HG03064 (cell line): ENCODE measurements around the gene ICOSLG.
A peak's percentile ranks its signal among the peaks of the same experiment; 100 is the strongest.
"Not testable (repeated sequence)": the region's sequence is repeated elsewhere in the genome, so short reads cannot be mapped to it uniquely, and the experiment has no call there.

Experiments
- ATAC-seq: cut with Tn5 transposase; IDR thresholded peaks from one replicate; pipeline ENCODE4 v1.9.1; 2021; ENCODE audit warnings: low read depth; ENCODE audit not compliant: unreplicated experiment

Gene ICOSLG

DNA sequence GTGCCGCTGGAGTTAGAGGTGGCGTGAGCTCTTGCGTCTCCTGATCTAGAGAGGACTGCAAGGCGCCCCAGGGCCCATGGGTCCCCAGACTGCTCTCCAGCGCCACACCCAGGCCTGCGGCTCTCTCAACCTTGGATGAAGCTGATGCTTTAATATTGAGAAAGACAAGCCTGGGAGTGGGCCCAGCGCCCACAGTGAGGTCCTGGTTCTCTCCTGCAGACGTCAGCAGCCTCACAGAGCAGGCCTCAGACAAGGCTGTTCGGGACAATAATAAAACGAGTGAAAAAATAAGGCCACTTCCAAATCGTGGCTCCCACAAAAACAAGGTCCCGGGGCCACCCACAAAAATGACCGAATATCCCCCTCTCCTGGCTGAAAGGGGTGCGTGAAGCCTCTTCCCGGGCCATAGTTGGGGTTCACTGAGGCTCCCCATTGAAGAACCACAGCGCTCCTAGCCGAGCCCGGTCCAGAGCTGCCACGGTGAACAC is 27.0 kb upstream of the ICOSLG start:
- no peak for ATAC-seq

DNA sequence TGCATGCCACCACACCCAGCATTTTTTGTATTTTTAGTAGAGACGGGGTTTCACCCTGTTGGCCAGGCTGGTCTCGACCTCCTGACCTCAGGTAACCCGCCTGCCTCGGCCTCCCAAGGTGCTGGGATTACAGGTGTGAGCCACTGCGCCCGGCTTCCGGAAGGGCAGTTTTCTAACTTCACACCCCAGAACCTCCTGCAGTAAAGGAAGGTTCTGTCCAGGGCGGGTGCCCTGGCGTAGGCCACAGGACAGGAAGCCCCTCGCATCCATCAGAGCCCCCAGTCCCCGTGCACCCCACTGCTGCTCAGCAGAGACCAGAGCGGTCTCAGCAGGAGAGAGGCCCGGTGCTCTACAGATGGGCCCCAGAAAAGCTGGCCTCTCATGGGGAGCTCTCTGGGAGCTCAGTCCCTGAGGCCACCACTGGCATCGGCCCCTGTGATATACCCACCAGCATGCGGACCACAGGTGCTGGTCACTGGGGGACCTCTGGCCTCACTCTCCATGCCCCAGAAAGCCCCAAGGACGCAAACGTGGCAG is 25.1 kb upstream of the ICOSLG start:
- no peak for ATAC-seq

DNA sequence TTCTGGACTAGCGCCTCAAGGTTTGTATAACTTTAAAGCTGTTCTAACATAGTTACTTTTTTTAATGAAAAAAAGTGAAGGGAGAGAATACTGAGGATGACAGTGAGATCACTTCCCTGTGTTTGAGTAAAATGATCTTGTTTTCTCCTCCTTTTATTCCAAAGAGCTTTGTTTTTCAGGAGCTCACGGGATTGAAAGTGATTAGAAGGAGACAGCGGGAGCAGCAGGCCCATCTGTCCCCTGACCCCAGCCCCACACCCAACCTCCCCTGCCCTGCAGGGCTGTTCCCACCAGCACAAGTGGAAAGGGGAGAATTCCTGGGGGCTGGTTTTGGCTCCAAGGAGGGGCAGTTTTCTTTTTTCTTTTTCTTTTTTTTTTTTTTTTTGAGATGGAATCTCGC is 23.0 kb upstream of the ICOSLG start:
- no peak for ATAC-seq

DNA sequence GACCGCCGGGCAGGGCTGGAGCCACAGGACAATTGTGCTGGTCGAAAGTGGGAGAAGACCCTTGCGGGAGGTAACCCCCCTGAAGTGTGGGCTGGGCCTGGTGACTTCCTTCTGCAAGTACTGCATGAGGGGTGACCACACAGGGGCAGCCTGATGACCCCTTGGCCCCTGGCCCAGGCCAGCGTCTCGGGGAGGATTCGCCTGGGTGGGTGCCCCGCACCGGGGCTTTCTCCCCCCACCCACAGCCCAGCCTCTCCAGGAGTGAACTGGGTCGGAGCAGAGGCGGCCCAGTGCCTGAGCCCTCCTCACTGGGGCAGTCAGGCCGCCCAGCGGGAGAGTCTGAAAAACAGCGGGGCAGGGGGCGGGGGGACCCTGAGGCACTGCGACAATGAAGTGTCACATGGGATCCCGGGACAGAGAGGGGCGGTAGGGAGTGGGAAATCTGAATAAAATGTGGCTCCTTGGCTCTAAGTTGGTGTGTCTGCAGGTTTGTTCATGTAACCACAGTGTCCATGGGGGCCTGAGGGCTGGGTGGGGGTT is 22.5 kb upstream of the ICOSLG start:
- ATAC-seq, result no peak

DNA sequence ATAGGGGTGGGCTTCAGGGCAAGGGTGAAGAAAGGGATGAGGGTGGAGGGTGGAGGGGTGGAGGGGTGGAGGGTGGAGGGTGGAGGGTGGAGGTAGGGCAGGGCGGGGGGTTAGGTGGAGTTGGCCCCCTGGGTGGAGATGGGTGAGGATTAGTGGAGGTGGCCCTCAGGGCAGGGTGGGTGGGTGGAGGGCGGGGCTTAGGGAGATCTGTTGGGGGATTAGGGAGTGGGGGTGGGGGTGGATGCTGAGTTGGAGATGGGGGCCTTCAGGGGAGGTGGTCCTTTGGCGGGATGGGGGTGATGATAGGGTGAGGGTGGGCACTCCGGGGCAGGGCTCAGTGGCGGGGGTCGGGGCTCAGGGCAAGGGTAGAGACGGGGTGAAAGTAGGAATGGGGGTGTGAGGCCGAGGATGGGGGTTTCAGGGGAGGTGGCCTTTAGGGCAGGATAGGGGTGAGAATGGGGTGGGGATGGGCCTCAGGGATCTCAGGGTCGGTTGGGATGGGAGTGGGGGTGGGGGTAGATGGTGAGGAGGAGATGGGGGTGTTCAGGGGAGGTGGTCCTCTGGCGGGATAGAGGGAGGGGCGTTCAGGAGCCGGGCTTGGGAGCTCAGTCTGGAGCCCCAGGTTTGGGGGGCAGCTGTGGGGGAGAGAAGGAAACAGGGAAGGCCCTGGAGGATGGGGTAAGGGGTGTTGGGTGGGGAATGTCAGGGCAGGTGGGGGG is 21.8 kb upstream of the ICOSLG start:
- ATAC-seq, result no peak

DNA sequence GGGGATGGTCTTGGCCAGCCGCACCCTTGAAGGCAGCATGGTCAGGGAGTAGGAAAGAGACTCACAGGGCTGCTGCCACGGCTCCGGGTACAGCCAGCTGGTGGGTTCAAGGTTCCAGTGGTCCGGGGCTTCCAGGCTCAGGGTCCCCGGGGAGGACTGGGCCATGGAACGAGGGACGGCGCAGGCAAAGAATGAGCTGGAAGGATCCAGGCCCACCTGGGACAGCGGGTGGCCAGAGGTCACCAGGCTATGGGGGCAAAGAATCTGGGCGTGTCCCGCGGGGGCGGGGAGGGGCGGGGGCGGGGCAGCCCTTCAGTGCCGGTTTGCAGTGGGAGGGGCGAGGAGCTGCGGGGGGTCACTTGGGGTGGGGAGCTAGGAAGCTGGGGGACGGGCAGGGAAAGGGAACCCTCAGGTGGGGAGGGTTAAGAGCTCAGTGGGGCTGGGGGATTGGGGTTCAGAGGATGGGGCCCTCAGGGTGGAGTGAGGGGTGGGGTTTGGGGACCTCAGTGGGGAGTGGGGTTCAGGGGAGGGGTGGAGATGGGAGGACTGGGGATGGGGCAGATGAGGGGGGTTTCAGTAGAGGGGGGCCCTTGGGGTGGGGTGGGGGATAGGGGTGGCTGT is 21.0 kb upstream of the ICOSLG start, which contains the start of gene DNMT3L:
DNMT3L (minus strand) TSS at position 223 of the 621 bp plus-strand sequence. CDS start 638 bp downstream, outside the sequence.
- no peak for ATAC-seq

DNA sequence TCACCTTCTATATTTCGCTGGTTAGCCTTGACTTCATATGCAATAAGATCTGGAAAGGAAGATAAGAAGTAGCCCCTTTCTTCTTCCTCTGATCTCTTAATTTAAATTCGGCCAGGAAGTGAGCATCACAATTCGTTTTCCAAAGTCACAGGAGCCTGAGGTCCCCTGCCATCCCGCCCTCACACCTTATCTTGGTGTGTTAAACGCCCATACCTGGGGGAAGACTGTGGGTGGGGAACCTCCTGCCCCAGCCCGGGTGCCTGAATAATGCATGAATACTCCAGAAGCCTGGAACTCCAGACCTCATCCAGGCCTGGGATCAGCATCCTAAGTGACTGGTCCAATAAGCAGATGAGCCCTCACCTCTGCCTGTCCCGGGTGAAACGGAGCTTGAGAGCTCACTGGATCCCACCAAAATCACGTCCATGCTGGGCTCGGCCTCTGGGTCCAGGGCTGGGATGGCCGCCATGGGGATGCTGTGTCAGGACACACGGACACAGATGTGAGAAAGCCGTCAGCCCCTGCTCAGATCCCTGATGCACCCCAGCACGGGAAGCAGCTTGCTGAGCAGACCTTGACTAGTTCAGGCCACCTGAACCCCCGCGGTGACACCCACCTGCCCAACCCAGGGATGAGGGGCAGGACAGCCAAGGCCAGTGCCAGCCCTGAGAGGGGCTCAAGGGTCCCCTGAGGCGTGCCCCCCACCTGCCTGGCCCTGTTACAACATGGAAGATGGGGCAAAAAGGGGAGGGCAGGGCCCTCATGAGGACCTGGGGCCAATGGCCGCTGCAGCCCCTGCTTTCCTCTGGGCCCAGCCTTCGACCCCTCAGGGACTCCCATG is 20.3 kb upstream of the ICOSLG start:
- ATAC-seq, result no peak

DNA sequence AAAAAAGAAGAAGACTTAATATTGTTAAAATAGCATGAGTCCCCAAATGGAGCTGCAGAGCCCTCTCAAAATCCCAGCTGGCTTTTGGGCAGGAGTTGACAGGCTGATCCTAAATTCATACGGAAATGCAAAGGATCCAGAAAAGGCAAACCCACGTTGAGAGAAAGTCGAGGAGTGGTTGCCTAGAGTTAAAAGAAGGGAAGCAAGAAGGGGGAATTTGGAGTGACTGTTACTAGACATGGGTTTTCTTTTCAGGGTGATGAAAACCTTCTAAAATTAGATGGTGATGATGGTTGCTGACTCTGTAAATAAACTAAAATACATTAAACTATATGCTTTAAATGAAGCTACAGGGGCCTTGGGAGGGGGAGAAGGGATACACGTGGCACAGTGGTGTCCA is 19.3 kb upstream of the ICOSLG start:
- ATAC-seq, result no peak

DNA sequence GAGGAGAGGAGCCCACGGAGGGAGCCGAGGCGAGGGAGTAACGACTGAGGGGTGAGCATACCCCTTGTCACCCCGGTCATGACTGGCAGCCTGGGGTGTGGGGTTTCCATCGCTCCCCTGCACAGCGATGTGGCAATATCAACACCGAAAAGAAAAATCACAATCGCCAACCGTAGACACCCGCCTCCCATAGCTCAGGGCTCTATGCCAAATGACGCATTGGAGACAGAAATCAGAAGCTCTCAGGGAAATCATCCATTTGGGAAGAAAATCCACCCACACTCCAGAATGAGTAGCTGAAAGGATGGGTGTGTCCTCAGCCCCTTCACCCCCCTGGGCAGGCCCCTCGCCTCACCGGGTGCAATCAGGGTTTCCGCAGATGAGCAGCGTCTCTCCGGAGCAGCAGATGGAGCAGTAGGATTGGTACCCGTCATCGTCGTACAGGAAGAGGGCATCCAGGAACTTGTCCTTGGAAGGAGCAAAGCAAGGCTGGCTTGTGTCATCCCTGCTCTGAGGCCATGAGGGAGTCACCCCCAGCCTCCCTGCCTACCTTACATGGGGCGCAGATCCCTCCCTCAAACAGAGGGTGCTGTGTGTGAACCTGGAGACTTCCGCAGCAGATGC is 18.5 kb upstream of the ICOSLG start:
- no peak for ATAC-seq

DNA sequence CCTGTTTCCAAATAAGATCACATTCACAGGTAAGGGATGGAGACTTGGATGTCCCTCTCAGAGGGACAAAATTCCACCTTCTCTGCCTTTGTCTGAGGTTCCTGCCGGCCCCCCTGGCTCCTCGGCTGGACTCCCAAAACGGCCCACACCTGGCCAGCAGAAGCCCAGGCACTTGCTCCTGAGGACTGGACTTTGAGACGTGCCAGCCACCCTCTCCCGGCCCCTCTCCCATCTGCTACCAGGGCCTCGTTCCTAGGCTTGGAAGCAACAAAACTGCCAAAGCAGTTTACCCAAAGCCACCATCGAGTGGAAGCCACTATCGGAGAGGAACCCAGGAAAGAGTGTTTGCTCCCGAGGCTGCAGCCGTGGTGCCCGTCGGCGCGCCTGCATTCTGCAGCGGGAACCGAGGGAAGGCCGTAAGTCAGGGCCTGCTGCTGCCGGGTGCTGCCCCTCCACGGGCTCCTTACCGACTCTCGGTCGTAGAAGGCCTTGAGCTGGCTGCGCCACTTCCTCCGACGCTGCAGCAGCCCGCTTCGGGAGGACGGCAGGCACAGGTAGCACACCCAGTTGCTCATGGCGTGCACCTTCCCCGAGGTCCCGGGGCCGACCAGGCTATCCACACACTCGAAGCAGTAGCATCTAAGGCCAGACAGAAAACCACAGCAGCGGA is 17.4 kb upstream of the ICOSLG start:
- ATAC-seq, result no peak

DNA sequence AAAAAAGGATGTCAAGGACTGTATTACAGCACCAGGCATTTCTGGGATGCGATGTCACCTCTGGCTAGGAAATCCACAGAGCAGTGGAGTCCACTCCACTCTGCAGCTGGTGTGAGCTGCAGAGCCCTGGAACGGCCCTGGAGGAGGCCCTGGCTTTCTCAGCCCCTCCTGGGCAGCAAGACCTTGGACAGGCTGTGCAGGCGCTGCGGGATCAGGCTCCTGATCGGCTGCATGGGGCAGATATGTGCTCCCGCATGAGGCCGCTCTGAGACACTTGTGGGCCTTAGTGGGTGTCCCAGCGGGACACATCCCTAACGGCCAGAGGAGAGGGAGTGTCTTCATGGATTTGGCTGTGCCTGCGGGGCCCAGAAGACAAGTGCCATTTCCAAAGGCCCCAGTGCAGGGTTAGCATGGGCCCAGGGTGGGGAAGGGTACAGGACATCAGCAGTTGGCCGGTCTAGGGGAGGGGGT is 14.8 kb upstream of the ICOSLG start:
- ATAC-seq, result no peak

DNA sequence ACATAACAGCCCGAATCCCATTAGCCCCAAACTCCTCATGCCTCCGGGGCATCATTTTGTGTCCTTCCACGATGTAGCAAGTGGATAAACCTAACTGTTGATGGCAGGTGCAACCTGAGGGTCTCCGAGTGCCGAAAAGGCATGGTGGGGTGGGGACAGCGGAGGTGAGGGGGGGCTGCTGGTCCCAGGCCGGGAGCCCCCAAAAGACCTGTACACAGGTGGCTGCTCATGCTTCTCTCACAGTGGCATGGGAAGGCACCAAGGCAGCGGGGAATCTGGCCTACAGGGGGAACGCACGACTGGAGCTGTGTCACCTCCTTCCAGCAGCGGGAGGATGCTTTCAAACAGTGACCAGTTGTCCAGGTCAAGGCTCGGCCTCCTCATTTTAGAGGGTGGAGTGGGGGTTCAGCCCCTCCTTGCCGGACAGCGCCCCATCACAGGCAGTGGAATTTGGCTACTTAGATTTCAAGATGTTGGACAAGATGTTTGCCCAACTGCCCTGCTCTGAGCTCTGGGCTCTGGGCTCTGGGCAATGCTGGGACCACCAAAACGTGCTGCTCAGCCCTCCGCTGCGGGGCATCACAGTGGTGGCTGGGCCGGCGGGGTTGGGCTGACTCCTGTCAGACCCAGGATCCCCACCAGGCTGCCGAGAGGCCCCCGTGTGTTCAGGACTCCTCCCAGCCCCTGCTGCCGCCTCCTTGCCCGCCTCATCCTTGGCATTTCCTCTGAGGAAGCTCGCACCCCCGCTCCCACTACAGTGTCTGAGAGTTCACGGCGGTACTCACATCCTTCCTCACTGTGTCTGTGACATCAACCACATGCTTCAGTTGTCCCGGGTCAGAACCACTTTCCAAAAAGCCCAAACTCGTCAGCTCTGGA is 13.3 kb upstream of the ICOSLG start:
- ATAC-seq, result no peak

DNA sequence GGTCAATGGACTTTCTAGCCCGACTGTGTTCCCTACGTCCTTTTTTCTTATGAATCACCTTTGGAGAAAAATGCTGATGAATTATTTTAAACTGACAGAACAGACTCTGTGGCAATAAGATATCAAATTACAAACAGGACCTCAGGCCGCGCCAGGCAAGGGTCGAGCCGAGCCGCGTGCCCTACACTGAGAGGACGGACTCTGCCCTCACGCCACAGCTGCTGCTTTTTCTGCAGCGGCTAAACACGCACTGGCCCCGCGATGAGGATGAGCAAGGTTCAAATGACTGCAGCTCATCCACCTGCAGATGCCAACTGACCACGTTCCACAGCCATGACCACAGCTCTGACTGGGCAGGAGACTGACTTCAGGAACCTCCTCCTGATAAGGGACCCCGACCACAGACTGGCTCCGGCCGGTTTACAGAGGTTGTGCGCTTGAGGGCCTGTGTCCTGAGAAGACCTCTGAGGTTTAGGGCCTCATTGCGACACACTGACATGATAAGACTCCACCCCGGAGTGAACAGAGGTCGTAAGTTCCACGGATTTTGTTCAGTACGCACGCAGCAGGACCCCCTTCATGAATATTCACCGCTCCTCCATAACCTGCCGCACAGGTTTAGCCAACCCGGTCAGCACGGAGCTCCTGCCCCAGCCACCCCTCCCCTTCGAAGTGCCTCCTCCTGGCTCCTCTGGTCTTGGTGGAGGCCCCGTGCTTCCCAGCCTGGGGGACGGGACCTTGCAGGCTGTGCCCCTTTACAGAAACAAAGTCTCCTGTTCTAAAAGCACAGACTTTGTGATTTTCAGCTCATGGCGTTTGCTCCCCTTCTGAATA is 8.7 kb upstream of the ICOSLG start:
- not testable (repeated sequence) for ATAC-seq

DNA sequence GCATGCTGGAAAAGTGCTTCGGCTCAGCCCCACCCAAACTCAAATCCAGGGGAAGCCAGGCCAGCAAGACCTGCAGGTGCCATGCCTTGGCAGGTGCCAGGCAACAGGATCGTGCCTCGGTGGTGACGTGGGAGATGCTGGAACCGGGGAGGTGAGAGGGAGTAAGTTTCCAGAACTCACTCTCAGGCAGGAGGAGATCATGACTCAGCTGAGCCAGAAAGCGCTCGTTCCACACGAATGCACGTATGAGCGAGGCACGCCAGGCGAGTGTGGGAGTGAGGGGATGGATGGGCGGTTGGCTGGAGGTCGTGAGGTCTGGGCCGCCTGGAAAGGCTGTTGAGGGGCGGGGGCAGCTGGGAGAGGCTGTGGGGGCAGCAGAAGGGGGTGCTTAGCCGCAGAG is 7.2 kb upstream of the ICOSLG start:
- ATAC-seq, result not testable (repeated sequence)

DNA sequence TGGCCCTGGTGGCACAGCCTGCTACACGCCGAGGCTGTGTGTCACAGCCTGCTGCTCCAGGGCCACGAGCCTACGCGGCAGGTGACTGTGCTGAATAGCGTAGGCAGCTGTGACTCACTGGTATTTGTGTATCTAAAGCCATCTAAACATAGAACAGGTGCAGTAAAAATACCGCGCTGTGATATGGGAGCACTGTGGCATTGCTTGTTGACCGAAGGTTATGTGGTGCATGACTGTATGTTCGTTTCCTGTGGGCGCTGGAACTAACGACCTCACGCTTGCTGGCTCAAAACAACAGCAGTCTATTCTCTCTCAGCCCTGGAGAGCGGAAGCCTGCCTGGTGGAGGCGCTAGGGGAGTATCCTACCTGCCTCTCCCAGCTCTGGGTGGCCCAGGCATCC is 3.2 kb upstream of the ICOSLG start:
- peak; percentile 35 for ATAC-seq

DNA sequence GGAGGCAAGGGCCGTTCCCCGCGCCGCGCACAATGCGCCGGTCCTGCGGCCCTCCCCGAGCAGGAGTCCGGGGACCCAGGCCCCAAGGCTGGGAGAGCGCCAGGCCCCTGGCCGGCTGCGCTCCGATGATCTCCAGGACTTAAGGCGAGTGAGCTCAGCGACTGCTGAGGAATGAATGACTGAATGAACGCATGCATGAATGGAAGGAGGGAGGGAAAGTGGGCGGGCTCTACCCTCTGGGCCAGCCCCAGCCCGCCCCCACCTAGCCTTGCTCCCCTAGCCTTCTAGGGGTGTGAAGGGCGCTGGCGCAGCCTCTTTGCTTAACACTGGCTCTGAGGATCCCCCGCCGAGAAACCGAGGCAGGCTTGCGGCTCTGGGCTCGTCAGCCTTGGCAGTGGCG is 538 bp upstream of the ICOSLG start:
- not testable (repeated sequence) for ATAC-seq

DNA sequence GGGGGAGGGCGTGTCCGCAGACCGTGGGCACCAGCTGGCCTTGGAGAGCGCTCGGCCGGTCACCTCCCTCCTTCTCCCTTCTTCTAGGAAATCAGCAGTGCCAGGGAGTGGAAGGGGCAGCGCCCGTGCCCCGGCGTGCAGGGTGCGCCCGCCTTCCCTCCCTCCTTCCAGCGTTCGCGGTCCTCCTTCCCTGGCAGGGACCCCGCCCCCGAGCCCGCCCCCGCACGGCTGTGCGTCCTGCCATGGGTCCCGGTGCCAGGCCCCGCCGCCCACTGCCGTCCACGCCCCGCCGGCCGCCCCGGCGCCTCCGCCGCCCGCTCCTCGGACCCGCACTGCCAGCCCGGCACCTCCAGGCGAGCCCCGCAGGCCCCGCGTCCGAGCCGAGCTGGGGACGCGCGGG is 390 bp downstream of the ICOSLG start:
- ATAC-seq, result not testable (repeated sequence)

DNA sequence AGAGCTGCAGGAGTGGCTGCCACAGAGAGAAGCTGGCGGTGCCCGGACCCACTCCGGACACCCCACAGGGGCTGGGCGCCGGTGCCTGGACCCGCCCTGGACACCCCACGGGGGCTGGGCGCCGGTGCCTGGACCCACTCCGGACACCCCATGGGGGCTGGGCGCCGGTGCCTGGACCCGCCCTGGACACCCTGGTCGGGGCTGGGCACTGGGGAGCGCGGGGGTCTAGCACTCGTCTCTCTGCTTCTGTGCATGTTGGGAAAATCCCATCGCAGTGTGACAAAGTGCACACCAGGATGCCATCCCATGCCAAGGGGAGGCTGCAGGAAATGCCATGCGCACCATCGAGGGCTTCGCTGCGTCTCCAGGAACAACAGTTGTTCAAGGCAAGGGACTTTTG is 11.2 kb downstream of the ICOSLG start:
- ATAC-seq, result not testable (repeated sequence)
